Stimulated activated CD8-positive, alpha-beta memory T cell treated with anti-CD3 and anti-CD28 coated beads, Interleukin-12 subunit alpha, Interleukin-12 subunit beta, amount 100 ng/mL, for 1 hour (primary cell): ENCODE measurements around the gene KLHL3.

ENCODE experiments used
- DNase-seq: peaks from one replicate; pipeline ENCODE4 v3.0.0-alpha.2; 2020; ENCODE audit warnings: low read depth

KLHL3 gene

GRCh38 chr5:137632716-137633115 is 103.2 kb downstream of the KLHL3 start:
- DNase-seq: no peak

GRCh38 chr5:137631453-137631852 is 104.4 kb downstream of the KLHL3 start:
- no peak for DNase-seq

- no peak for DNase-seq
These were observed 104.9 kb downstream of the KLHL3 start for GRCh38 chr5:137630972-137631370.

GRCh38 chr5:137630216-137630971 is 105.5 kb downstream of the KLHL3 start:
- no peak for DNase-seq

- DNase-seq: no peak
These were observed 106.2 kb downstream of the KLHL3 start for GRCh38 chr5:137629646-137630045.

- DNase-seq: no peak
These were observed 108.2 kb downstream of the KLHL3 start for GRCh38 chr5:137627706-137628105.

- DNase-seq: no peak
These were observed 108.6 kb downstream of the KLHL3 start for GRCh38 chr5:137627293-137627692.

GRCh38 chr5:137624786-137625349 is 111.0 kb downstream of the KLHL3 start:
- no peak for DNase-seq

- no peak for DNase-seq
These were observed 113.0 kb downstream of the KLHL3 start for GRCh38 chr5:137622850-137623249.

- DNase-seq: no peak
These were observed 113.7 kb downstream of the KLHL3 start for GRCh38 chr5:137621861-137622823.

- DNase-seq: no peak
These were observed 114.6 kb downstream of the KLHL3 start for GRCh38 chr5:137621306-137621705.

GRCh38 chr5:137619191-137619870 is 116.6 kb downstream of the KLHL3 start:
- no peak for DNase-seq

- no peak for DNase-seq
These were observed 117.4 kb downstream of the KLHL3 start for GRCh38 chr5:137618476-137618875.

GRCh38 chr5:137617528-137618205 is 118.2 kb downstream of the KLHL3 start:
- no peak for DNase-seq

GRCh38 chr5:137616046-137616445 is 119.8 kb downstream of the KLHL3 start:
- DNase-seq: no peak

- no peak for DNase-seq
These were observed 120.6 kb downstream of the KLHL3 start for GRCh38 chr5:137615171-137615775.

GRCh38 chr5:137613554-137614265 is 122.2 kb downstream of the KLHL3 start:
- no peak for DNase-seq

- DNase-seq: no peak
These were observed 123.3 kb downstream of the KLHL3 start for GRCh38 chr5:137612576-137612975.

- no peak for DNase-seq
These were observed 124.0 kb downstream of the KLHL3 start for GRCh38 chr5:137611794-137612435.

GRCh38 chr5:137611011-137611580 is 124.8 kb downstream of the KLHL3 start:
- DNase-seq: no peak
